HG03575 (cell line): ENCODE data around the gene UTP18.
"Not testable (repeated sequence)": the region's sequence is repeated elsewhere in the genome, so short reads cannot be mapped to it uniquely, and the experiment has no call there.

Experiments used
- ATAC-seq: cut with Tn5 transposase; IDR thresholded peaks from one replicate; pipeline ENCODE4 v1.9.1; 2021; ENCODE audit not compliant: unreplicated experiment, insufficient number of reproducible peaks, low FRiP score; ENCODE audit errors: extremely low read depth

UTP18 gene

DNA sequence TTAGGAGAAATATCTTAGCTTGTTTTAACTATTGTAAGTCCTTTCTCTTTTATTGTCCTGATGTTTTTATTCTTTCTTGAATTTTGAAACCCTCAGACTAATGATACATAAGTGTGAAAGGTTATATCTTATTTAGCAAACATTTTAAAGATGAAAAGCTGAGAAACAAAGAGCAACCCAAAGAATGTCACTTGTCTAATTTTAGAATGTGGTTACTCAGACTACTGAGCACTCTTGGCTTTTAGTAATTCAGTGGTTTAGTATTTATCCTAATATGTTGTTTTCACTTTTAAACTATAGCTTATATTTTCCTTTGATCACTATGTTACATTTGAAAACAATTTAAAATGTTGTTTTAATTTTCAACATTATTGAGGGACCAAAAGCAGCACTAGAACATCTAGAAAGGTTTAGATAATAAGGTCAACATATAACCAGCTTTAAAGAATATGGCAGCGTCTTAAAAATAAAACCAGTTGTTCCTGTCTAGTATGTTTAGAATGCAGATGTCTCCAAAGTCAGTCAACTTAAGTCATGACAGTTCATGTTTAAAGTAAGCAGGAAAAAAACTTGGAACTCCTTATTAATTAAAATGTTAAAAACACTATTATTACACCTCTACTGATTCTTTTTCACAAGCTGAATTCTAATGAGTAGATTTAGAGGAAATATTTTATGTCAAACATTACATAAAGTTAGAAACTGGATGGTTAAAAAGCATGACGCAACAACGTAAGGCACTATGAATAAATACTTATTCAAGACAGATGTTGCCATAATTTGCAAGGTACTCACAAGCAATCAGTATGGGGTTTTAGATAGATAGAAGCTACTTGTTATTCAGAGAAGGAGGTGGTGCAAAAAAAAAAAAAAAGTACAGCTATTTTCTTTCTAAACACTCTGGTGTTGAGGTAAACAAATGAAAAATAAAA is 2.9 kb upstream of the UTP18 start:
- ATAC-seq: no peak

- ATAC-seq: no peak
Measured at GRCh38 chr17:51258756-51259563, 1.4 kb upstream of the UTP18 start.

DNA sequence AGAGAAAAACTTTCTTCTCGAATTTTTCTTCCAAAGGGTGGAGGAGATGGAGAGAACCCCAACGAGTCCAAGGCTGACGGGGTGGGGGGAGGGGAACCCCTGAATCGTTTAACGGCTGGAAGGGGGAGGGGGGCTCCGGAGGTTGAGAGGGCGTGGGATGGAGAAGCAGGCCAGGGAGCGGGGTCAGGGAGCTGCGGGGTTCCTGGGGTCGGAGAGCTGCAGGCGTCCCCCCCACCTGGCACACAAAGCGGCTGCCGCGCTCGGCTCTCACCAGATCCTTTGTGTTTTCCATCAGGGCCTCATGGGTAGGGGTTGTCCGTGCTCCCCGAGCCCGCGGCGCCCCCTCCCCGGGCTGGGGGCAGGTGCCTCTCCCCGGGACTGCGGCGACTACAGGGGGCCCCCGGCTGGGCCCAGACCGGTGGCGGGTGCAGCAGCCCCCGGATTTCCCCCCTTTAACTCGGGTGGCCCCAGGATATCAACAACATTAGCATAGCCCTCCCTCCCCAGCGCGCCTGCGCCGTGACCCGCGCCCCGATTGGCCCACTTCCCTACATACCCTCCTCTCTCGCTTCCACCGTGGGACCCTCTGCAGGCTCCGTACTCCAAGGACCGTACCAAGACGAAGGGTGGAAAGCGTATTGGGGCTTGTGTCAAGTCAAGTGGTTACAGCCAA is 646 bp upstream of the UTP18 start, which contains the start of gene MBTD1:
MBTD1 (minus strand) TSS at position 486 of the 673 bp plus-strand sequence. CDS start 34,888 bp downstream, outside the sequence.
- peak; percentile 59 for ATAC-seq

DNA sequence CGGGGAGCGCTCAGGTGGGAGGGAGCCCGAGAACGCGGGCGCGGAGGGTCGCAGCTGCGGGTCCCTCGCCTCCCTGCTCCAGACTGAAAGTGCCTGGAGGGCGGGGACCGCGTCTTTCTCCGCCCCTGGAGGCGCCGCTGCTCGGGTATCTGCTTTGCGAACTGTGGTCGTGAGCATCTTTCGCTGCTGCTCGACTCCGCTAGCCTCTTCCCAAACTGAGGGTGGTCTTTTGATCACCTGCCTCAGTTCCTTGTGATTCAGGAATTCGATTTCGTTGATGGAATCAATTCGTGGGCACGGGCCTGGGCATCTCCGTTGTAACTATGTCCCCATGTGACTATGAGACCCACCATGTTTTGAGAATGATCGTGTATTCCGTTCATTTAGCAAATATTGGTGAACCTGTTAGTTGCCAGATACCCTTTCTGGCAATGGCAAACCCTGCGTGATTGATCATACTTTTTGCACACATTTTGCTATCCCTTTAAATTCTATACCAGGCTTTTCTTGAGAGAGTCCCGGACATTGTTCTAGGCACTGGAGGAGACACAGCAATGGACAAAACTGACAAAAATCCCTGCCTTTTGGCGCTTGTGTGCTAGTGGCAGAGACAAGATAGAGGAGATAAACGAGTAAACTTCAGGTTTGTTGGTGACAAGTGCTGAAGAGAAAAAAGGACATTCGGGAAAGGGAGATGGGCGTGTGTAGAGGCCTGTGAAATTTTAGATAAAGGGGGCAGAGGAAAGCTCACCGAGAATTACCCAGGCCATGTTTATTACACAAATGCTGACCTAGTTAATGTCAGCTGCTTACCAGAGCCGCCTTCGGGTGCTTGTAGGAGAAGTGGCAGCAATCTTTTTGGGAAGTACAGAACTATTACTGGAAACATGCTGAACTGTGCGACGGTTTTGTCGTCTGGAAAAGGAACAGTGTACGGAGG is 948 bp downstream of the UTP18 start:
- ATAC-seq: no peak

GRCh38 chr17:51263006-51263405 is 2.7 kb downstream of the UTP18 start:
- no peak for ATAC-seq

GRCh38 chr17:51264466-51264865 is 4.1 kb downstream of the UTP18 start:
- ATAC-seq: not testable (repeated sequence)

DNA sequence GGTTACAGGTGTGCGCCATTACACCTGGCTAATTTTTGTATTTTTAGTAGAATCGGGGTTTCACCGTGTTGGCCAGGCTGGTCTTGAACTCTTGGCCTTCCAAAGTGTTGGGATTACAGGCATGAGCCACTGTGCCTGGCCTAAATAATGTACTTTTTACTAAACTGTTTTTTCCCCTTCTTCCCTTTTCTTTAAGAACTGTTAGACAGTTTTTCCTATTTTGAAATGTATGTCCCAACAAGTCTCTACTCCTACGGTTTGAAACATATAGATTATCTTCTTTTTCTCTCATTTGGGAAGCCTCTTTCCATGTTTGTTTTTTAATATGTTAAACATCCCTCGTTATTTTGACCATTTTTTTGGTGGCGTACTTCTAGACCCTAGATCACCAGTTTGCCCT is 9.6 kb downstream of the UTP18 start:
- ATAC-seq: no peak

- no peak for ATAC-seq
Measured at GRCh38 chr17:51270636-51271035, 10.3 kb downstream of the UTP18 start.

- no peak for ATAC-seq
Measured at GRCh38 chr17:51272812-51273211, 12.5 kb downstream of the UTP18 start.

DNA sequence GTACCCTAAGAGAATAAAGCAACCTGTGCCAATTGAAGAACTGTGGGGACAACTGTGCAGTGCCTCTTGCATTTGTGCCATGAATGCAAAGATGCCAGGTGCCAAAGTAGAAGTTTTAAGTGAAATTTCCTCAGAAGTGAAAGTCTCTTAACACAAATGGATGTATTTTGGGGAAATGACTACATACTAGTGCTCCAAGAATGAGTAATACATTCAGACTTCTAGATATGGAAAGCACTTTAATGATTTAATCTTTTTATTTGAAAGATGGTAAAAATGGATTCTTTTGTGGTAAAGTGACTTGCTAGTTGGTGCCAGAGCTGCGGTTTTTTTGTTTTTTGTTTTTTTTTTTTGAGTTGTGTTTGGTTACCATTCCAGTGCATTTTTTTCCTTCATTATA is 15.0 kb downstream of the UTP18 start:
- ATAC-seq: no peak

DNA sequence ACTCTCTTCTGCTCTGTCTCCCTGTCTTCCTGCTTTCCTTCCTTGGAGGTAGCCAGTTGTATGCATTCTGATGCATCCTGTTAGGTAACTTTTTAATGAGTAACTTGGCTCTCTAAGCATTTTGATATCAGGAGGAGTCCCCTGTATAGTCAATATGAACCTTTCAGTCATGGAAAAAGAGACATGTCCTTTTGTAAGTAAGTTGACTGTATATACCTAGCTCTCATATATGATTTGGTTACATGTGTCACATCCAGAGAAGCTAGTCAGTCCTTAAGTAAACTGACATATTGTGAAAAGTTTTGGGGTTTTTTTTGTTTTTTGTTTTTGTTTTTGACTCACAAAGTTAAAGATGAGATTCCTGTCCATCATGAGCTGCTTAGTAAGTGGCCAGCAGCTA is 18.8 kb downstream of the UTP18 start:
- ATAC-seq: no peak

DNA sequence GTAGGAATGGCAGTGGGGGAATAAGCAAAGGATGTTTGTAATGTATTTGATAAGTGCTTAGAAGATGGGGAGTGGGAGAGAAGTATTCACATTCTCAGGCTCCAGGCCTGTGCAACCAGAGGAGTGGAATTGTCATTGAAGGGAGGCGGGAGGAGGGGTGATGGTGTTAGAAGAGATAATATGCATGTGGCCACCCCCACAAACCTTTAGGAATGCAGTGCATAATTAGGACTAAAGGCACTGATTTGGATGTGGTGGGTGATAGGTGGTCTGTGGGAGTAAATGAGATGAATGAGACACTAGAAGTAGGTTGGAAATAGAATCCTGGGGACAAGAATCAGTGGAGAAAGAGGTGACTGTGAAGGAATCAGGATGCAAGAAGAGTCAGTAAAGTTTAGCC is 27.1 kb downstream of the UTP18 start:
- ATAC-seq: no peak

GRCh38 chr17:51289696-51290111 is 29.4 kb downstream of the UTP18 start:
- ATAC-seq: no peak

GRCh38 chr17:51294338-51294737 is 34.0 kb downstream of the UTP18 start:
- ATAC-seq: not testable (repeated sequence)

DNA sequence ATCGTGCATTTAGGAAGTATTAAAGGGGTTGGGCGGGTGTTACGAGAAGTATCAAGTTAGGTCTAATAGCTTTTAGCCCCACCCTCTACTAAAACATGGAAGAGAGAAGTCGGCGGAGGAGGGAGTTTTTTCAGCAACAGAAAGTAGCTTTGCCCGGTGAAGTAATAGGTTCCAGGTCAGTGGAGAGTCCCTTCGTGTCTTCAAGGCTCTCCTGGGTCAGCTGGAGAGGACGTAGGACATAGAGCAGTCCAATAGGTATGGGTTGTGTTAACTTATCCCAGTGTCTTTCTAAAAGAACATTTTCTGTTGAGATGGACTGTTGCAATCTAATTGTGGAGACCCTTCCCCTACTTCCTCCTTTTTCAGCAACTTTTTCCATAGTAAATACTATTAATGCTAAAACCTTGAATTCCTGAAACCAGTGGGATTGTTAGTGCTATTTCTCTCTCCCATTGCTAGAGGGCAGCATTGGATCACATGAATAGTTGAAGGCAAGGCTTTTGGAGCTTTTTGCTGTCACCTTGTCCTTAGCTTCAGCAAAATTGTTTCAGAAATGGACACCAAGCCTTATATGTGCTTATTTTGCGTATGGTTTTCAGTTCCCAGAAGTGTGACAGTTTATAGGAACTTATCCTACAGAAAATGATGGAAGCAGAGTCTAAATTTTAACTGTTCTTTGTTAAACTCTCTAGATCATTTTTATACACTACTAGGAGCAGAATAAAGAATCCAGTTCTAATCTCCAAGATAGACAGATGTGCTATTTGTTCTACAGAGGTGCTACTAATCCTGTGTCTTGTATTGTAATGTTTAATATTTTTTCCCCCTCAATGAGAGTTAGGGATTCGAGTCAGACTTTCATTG is 38.4 kb downstream of the UTP18 start:
- no peak for ATAC-seq

- no peak for ATAC-seq
Measured at GRCh38 chr17:51299859-51300258, 39.5 kb downstream of the UTP18 start.

- ATAC-seq: no peak
Measured at GRCh38 chr17:51305182-51305581, 44.8 kb downstream of the UTP18 start.
